Measurements from ENCODE around the gene NF1.

DNA sequence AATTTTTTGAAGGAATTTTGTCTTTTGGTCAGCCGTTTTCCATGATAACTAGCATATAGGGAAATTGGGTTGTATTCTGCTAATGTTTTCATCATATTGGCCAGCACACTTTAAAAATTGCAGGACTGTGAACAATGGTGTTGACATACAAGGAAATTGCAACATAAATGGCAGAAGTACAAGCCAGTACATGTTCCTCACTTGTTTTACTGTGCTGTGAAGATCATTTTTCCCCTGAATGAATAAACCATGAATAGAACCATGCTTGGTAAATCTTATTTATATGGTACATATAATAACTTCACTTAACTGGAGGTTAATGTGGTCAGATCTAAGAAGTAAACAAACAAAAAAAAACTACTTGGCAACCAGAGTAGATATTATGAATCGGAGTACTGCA lies 179.5 kb downstream of the NF1 start:
- TF ChIP-seq POLR2AphosphoS5 (IDR thresholded peaks at IDR 0.05; ENCODE audit: low read depth, low read length), result no peak
- TF ChIP-seq, protein P1, sequence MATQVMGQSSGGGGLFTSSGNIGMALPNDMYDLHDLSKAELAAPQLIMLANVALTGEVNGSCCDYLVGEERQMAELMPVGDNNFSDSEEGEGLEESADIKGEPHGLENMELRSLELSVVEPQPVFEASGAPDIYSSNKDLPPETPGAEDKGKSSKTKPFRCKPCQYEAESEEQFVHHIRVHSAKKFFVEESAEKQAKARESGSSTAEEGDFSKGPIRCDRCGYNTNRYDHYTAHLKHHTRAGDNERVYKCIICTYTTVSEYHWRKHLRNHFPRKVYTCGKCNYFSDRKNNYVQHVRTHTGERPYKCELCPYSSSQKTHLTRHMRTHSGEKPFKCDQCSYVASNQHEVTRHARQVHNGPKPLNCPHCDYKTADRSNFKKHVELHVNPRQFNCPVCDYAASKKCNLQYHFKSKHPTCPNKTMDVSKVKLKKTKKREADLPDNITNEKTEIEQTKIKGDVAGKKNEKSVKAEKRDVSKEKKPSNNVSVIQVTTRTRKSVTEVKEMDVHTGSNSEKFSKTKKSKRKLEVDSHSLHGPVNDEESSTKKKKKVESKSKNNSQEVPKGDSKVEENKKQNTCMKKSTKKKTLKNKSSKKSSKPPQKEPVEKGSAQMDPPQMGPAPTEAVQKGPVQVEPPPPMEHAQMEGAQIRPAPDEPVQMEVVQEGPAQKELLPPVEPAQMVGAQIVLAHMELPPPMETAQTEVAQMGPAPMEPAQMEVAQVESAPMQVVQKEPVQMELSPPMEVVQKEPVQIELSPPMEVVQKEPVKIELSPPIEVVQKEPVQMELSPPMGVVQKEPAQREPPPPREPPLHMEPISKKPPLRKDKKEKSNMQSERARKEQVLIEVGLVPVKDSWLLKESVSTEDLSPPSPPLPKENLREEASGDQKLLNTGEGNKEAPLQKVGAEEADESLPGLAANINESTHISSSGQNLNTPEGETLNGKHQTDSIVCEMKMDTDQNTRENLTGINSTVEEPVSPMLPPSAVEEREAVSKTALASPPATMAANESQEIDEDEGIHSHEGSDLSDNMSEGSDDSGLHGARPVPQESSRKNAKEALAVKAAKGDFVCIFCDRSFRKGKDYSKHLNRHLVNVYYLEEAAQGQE (IDR thresholded peaks at IDR 0.05; ENCODE audit: insufficient read depth in 1 of 2, low read depth in 2 of 2, low read length in 2 of 2), result no peak
